K562 (cell line): ENCODE data around the gene KHSRP. TPM values are rescaled to one million over a fixed set of nuclear protein-coding genes. Genes with fewer than 3 reads are reported as not detected.

Experiments used
- CHD2 ChIP-seq: IDR thresholded peaks from 2 replicates; pipeline ENCODE4 v1.6.1; 2011; ENCODE audit warnings: low read depth, low read length
- FOXP1 ChIP-seq: sonication (generic); formaldehyde crosslinking; IDR thresholded peaks from 2 replicates; pipeline ENCODE4 v1.8.0; 2022; ENCODE audit warnings: mild to moderate bottlenecking, missing genetic modification reagents
- FUS ChIP-seq: fragments of 200-400 bp; formaldehyde crosslinking; optimal IDR thresholded peaks from 2 replicates; pipeline ENCODE3; 2017; ENCODE audit warnings: low read depth, low read length
- GMEB1 ChIP-seq: fragments of 250-450 bp; sonication (Bioruptor Pico); IDR thresholded peaks from 2 replicates; pipeline ENCODE4 v1.4.0; 2020; ENCODE audit warnings: mild to moderate bottlenecking
- HCFC1 ChIP-seq: IDR thresholded peaks from 2 replicates; pipeline ENCODE4 v1.6.1; 2012; ENCODE audit warnings: low read depth, low read length, improper control_type of control experiment
- HLTF ChIP-seq: fragments of 450-650 bp; IDR thresholded peaks from 2 replicates; pipeline ENCODE4 v1.6.1; 2016
- MEF2D ChIP-seq: conservative IDR thresholded peaks from 2 replicates; pipeline ENCODE4 v1.6.1; 2016; ENCODE audit warnings: low read depth, missing genetic modification characterization, missing compliant biosample characterization
- MYC ChIP-seq, 2 experiments: fragments of 250-450 bp in 1 of 2; sonication (Bioruptor Pico) in 1 of 2; IDR thresholded peaks; 2 replicates each; pipeline versions ENCODE4 v1.5.1 to v1.6.1; 2012 to 2021; ENCODE audit warnings: low read depth in 2 of 2, borderline replicate concordance in 1 of 2, improper control_type of control experiment in 1 of 2, low read length in 1 of 2, mild to moderate bottlenecking in 1 of 2, moderate library complexity in 1 of 2
- NFE2L1 ChIP-seq: fragments of 450-650 bp; IDR thresholded peaks from 2 replicates; pipeline ENCODE4 v1.6.1; 2016; ENCODE audit warnings: missing genetic modification characterization, low read depth, mild to moderate bottlenecking, missing compliant biosample characterization, moderate library complexity, borderline replicate concordance
- POLR2A ChIP-seq: fragments of 450-650 bp; conservative IDR thresholded peaks from 2 replicates; pipeline ENCODE4 v1.6.1; 2016
- SMARCB1 ChIP-seq: IDR thresholded peaks from 2 replicates; pipeline ENCODE4 v1.6.1; 2011; ENCODE audit warnings: improper control_type of control experiment, low read depth; ENCODE audit not compliant: insufficient read length
- SMC3 ChIP-seq: conservative IDR thresholded peaks from 2 replicates; pipeline ENCODE4 v1.6.1; 2011; ENCODE audit warnings: low read depth, low read length, improper control_type of control experiment; ENCODE audit not compliant: insufficient read depth
- SPI1 ChIP-seq: IDR thresholded peaks from 2 replicates; pipeline ENCODE4 v1.6.1; 2011; ENCODE audit warnings: low read depth, low read length, control low read depth, borderline replicate concordance
- TFE3 ChIP-seq: fragments of 450-650 bp; formaldehyde crosslinking; IDR thresholded peaks from 2 replicates; pipeline ENCODE4 v1.4.0; 2020; ENCODE audit warnings: mild to moderate bottlenecking, mixed read lengths
- TSC22D4 ChIP-seq: fragments of 450-650 bp; IDR thresholded peaks from 2 replicates; pipeline ENCODE4 v1.6.1; 2016; ENCODE audit warnings: missing genetic modification characterization, missing biosample characterization, control low read depth
- WHSC1 ChIP-seq: IDR thresholded peaks from one replicate; pipeline ENCODE4 v1.6.1; 2012; ENCODE audit warnings: low read length, control low read depth, inconsistent platforms
- XRCC3 ChIP-seq: fragments of 450-650 bp; IDR thresholded peaks from 2 replicates; pipeline ENCODE4 v1.6.1; 2017; ENCODE audit warnings: mild to moderate bottlenecking, moderate library complexity
- ZNF121 ChIP-seq: sonication (generic); formaldehyde crosslinking; conservative IDR thresholded peaks from 2 replicates; pipeline ENCODE4 v1.8.0; 2022; ENCODE audit warnings: missing genetic modification reagents
- ZNF695 ChIP-seq: fragments of 450-650 bp; formaldehyde crosslinking; IDR thresholded peaks from 2 replicates; pipeline ENCODE4 v1.4.0; 2020; ENCODE audit warnings: mild to moderate bottlenecking, moderate library complexity
- ZNF75A ChIP-seq: fragments of 450-650 bp; formaldehyde crosslinking; IDR thresholded peaks from 2 replicates; pipeline ENCODE4 v1.4.0; 2020; ENCODE audit warnings: mild to moderate bottlenecking
- ZSCAN29 ChIP-seq: fragments of 450-650 bp; IDR thresholded peaks from 2 replicates; pipeline ENCODE4 v1.6.1; 2017
- polyA plus RNA-seq, 8 experiments: library from polyadenylated mRNA; depleted of rRNA in 4 of 8; stranded (reverse) in 5 of 8; unstranded in 3 of 8; fragments of >200 nt; fragmentation: Nextera tagmentation in 2 of 8; fragmentation: Illumina TruSeq in 1 of 8; extraction: Ambion mirVana in 2 of 8; extraction: Trizol in 1 of 8; gene quantifications; 2 replicates each; pipeline versions ENCODE4 v1.2.1 to v1.2.3, GENCODE V29; 2011 to 2014; ENCODE audit warnings: inconsistent platforms in 1 of 8, missing spikeins in 1 of 8
- total RNA-seq, 7 experiments: library from RNA; depleted of rRNA in 6 of 7; stranded (reverse); fragments of >200 nt in 6 of 7; fragmentation: Illumina TruSeq in 2 of 7; extraction: Trizol in 2 of 7; gene quantifications; 2 replicates each; pipeline versions ENCODE4 v1.2.1 to v1.2.3, GENCODE V29; 2011 to 2021; ENCODE audit warnings: low replicate concordance in 1 of 7
- TF ChIP-seq, protein P1 (sequence below): sonication (generic); formaldehyde crosslinking; IDR thresholded peaks from 2 replicates; pipeline ENCODE4 v1.8.1; 2023; ENCODE audit warnings: mild to moderate bottlenecking, missing genetic modification reagents
- TF ChIP-seq, protein P2 (sequence below): fragments of 250-450 bp; sonication (Bioruptor Pico); IDR thresholded peaks from 2 replicates; pipeline ENCODE4 v1.9.0; 2021; ENCODE audit warnings: mild to moderate bottlenecking

KHSRP gene
- total and polyA plus RNA-seq, 9 of the 15 experiments (the other 6 are each of a cell fraction or from before 2014, with no cell fraction given) = 4.2 to 564 (median 139) TPM

- TF ChIP-seq, protein P1, sequence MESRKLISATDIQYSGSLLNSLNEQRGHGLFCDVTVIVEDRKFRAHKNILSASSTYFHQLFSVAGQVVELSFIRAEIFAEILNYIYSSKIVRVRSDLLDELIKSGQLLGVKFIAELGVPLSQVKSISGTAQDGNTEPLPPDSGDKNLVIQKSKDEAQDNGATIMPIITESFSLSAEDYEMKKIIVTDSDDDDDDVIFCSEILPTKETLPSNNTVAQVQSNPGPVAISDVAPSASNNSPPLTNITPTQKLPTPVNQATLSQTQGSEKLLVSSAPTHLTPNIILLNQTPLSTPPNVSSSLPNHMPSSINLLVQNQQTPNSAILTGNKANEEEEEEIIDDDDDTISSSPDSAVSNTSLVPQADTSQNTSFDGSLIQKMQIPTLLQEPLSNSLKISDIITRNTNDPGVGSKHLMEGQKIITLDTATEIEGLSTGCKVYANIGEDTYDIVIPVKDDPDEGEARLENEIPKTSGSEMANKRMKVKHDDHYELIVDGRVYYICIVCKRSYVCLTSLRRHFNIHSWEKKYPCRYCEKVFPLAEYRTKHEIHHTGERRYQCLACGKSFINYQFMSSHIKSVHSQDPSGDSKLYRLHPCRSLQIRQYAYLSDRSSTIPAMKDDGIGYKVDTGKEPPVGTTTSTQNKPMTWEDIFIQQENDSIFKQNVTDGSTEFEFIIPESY = peak; percentile 88
- TF ChIP-seq SMARCB1 (no peak), SPI1 (no peak), POLR2A (0 out of 2 replicates have a peak, but pooled peaks have one; percentile 13), CHD2 (no peak), XRCC3 (no peak), FOXP1 (CRISPR knock-in tag) (no peak), MEF2D (no peak), NFE2L1 (no peak), HCFC1 (no peak), SMC3 (no peak), ZNF121 (CRISPR knock-in tag) (no peak), FUS (no peak), WHSC1 (no peak), ZNF75A (no peak), GMEB1 (CRISPR knock-in tag) (no peak), ZNF695 (CRISPR knock-in tag) (no peak), TSC22D4 (tag) (no peak), HLTF (no peak), ZSCAN29 (no peak), TFE3 (no peak), MYC (IDR thresholded peaks at IDR 0.05; ENCODE audit: low read depth, low read length) (no peak), MYC (CRISPR knock-in tag; IDR thresholded peaks at IDR 0.05; ENCODE audit: borderline replicate concordance, low read depth) (no peak)
- TF ChIP-seq, protein P2, sequence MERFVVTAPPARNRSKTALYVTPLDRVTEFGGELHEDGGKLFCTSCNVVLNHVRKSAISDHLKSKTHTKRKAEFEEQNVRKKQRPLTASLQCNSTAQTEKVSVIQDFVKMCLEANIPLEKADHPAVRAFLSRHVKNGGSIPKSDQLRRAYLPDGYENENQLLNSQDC (CRISPR knock-in tag) = no peak
These were observed 6.7 kb downstream of the KHSRP start (continued) for GRCh38 chr19:6417713-6418561.
